Neural cell (in vitro differentiated cells): ENCODE results near the gene SCP2. TPM values are rescaled to one million over a fixed set of nuclear protein-coding genes. Genes with fewer than 3 reads are reported as not detected.
"Not testable (repeated sequence)": the region's sequence is repeated elsewhere in the genome, so short reads cannot be mapped to it uniquely, and the experiment has no call there.

Experiments
- H2AFZ ChIP-seq: fragments of 200-600, 300-800 bp; sonication (generic), shearing (Covaris generic); 2 replicates; pipeline ENCODE4 v1.6.0; 2014; ENCODE audit warnings: low read depth, mild to moderate bottlenecking, antibody characterized with exemption, low read length, moderate library complexity
- H3F3A ChIP-seq: fragments of 200-600 bp; shearing (Covaris generic); 2 replicates; pipeline ENCODE4 v1.6.1; 2016; ENCODE audit warnings: mild to moderate bottlenecking, moderate library complexity, mixed read lengths, antibody characterized with exemption, low read length; ENCODE audit not compliant: insufficient read depth, poor library complexity, severe bottlenecking
- H3K27ac ChIP-seq: fragments of 200-600, 300-800 bp; sonication (generic), shearing (Covaris generic); 2 replicates; pipeline ENCODE4 v1.5.1; 2014; ENCODE audit warnings: mild to moderate bottlenecking, low read length, moderate library complexity
- H3K27me3 ChIP-seq: fragments of 300-800, 200-600 bp; sonication (generic), shearing (Covaris generic); 2 replicates; pipeline ENCODE4 v1.6.0; 2014; ENCODE audit warnings: mild to moderate bottlenecking, low read depth, low read length, moderate library complexity; ENCODE audit not compliant: insufficient read depth
- H3K36me3 ChIP-seq: fragments of 300-800, 200-600 bp; sonication (generic), shearing (Covaris generic); 2 replicates; pipeline ENCODE4 v1.5.1; 2014; ENCODE audit warnings: mild to moderate bottlenecking, antibody characterized with exemption, low read length, moderate library complexity; ENCODE audit not compliant: insufficient read depth
- H3K4me2 ChIP-seq: fragments of 300-800, 200-600 bp; sonication (generic), shearing (Covaris generic); 2 replicates; pipeline ENCODE4 v1.6.0; 2014; ENCODE audit warnings: mild to moderate bottlenecking, low read length
- H3K4me3 ChIP-seq: fragments of 300-800, 200-600 bp; sonication (generic), shearing (Covaris generic); 2 replicates; pipeline ENCODE4 v1.5.1; 2014; ENCODE audit warnings: mild to moderate bottlenecking, low read length, moderate library complexity
- H3K79me2 ChIP-seq: fragments of 200-600 bp; shearing (Covaris generic); replicated peaks from 2 replicates; pipeline ENCODE4 v1.6.0; 2014; ENCODE audit warnings: mild to moderate bottlenecking, low read length, moderate library complexity; ENCODE audit not compliant: insufficient read depth
- H3K9ac ChIP-seq: fragments of 300-800, 200-600 bp; sonication (generic), shearing (Covaris generic); 2 replicates; pipeline ENCODE4 v1.6.1; 2016; ENCODE audit warnings: mild to moderate bottlenecking, low read length, mixed read lengths
- H3K9me2 ChIP-seq: fragments of 200-600 bp; shearing (Covaris generic); 2 replicates; pipeline ENCODE4 v1.6.1; 2016; ENCODE audit warnings: mild to moderate bottlenecking, low read length, mixed read lengths; ENCODE audit not compliant: insufficient read depth
- H3K9me3 ChIP-seq: fragments of 200-600, 300-800 bp; sonication (generic), shearing (Covaris generic); 2 replicates; pipeline ENCODE4 v1.6.1; 2016; ENCODE audit warnings: mild to moderate bottlenecking, mixed run types, low read length, moderate library complexity, mixed read lengths
- H4K20me1 ChIP-seq: fragments of 200-600 bp; shearing (Covaris generic); 2 replicates; pipeline ENCODE4 v1.6.1; 2016; ENCODE audit warnings: mild to moderate bottlenecking, mixed run types; ENCODE audit not compliant: insufficient read depth
- CTCF ChIP-seq: fragments of 450-650 bp; IDR thresholded peaks from 2 replicates; pipeline ENCODE4 v1.5.1; 2014; ENCODE audit warnings: antibody characterized with exemption, mild to moderate bottlenecking, moderate library complexity; ENCODE audit not compliant: poor library complexity, severe bottlenecking
- EP300 ChIP-seq: fragments of 450-650 bp; conservative IDR thresholded peaks from 2 replicates; pipeline ENCODE4 v1.6.1; 2014; ENCODE audit warnings: antibody characterized with exemption, mild to moderate bottlenecking, moderate library complexity; ENCODE audit not compliant: poor library complexity, severe bottlenecking
- EZH2 ChIP-seq: fragments of 200-600, 300-800 bp; shearing (Covaris generic), sonication (generic); IDR thresholded peaks from 2 replicates; pipeline ENCODE4 v1.6.1; 2014; ENCODE audit warnings: antibody characterized with exemption, low read length, borderline replicate concordance, mild to moderate bottlenecking; ENCODE audit not compliant: insufficient read depth, poor library complexity, severe bottlenecking
- MXI1 ChIP-seq: fragments of 450-650 bp; conservative IDR thresholded peaks from 2 replicates; pipeline ENCODE4 v1.6.1; 2014; ENCODE audit warnings: antibody characterized with exemption, mild to moderate bottlenecking; ENCODE audit not compliant: poor library complexity, severe bottlenecking
- POLR2AphosphoS5 ChIP-seq: IDR thresholded peaks from 2 replicates; pipeline ENCODE4 v1.6.1; 2012
- RAD21 ChIP-seq: fragments of 450-650 bp; conservative IDR thresholded peaks from 2 replicates; pipeline ENCODE4 v1.6.1; 2014; ENCODE audit warnings: antibody characterized with exemption, mild to moderate bottlenecking, moderate library complexity
- REST ChIP-seq: IDR thresholded peaks from 2 replicates; pipeline ENCODE4 v1.6.1; 2012; ENCODE audit warnings: borderline replicate concordance
- SMC3 ChIP-seq: fragments of 450-650 bp; conservative IDR thresholded peaks from 2 replicates; pipeline ENCODE4 v1.6.1; 2014; ENCODE audit warnings: antibody characterized with exemption, mild to moderate bottlenecking, moderate library complexity; ENCODE audit not compliant: poor library complexity
- TAF1 ChIP-seq: IDR thresholded peaks from 2 replicates; pipeline ENCODE4 v1.6.1; 2012; ENCODE audit warnings: low read depth
- polyA plus RNA-seq: library from polyadenylated mRNA; depleted of rRNA; stranded (reverse); fragments of >200 nt; gene quantifications from 2 replicates; pipeline ENCODE4 v1.2.3, GENCODE V29; 2014

The SCP2 gene
- polyA plus RNA-seq, 1 donor from 2014 or later, result 182 TPM

- no peak overlapping the region for H2AFZ ChIP-seq
- H3K9ac ChIP-seq, result no peak overlapping the region
- no peak overlapping the region for H3K27ac ChIP-seq
- no peaks in the 10 kb centered on the region for H3K27me3 ChIP-seq
- no peaks in the 10 kb centered on the region for H3K9me2 ChIP-seq
- H3K79me2 ChIP-seq, result no peaks in the 10 kb centered on the region
- no peaks in the 10 kb centered on the region for H3F3A ChIP-seq
- H3K36me3 ChIP-seq, result no peaks in the 10 kb centered on the region
- no peaks in the 10 kb centered on the region for H4K20me1 ChIP-seq
- H3K9me3 ChIP-seq, result no peaks in the 10 kb centered on the region
- H3K4me2 ChIP-seq, result no peak overlapping the region
- TF ChIP-seq POLR2AphosphoS5, result no peak
- TF ChIP-seq TAF1, result no peak
- TF ChIP-seq EP300, result no peak
- TF ChIP-seq REST, result no peak
- TF ChIP-seq RAD21, result no peak
- TF ChIP-seq EZH2, result no peak
- TF ChIP-seq SMC3, result no peak
- TF ChIP-seq MXI1, result no peak
- no peak for TF ChIP-seq CTCF
- H3K4me3 ChIP-seq, result no peak overlapping the region
These were observed 20.4 kb downstream of the SCP2 start for GRCh38 chr1:52947490-52947889.

- H3K9me3 ChIP-seq, H3K9me2 ChIP-seq, H3F3A ChIP-seq, H4K20me1 ChIP-seq, H3K4me3 ChIP-seq, H2AFZ ChIP-seq, H3K27me3 ChIP-seq, H3K27ac ChIP-seq, H3K36me3 ChIP-seq, H3K4me2 ChIP-seq, H3K9ac ChIP-seq, H3K79me2 ChIP-seq: not testable (repeated sequence)
These were observed 22.5 kb downstream of the SCP2 start for GRCh38 chr1:52949602-52950001.

GRCh38 chr1:52952112-52952511, 25.0 kb downstream of the SCP2 start:
- TF ChIP-seq SMC3, result no peak
- no peak for TF ChIP-seq TAF1
- TF ChIP-seq MXI1, result no peak
- no peak for TF ChIP-seq RAD21
- no peak for TF ChIP-seq POLR2AphosphoS5
- TF ChIP-seq EZH2, result no peak
- TF ChIP-seq EP300, result no peak
- no peak for TF ChIP-seq REST
- Histone ChIP-seq H3K79me2 (no peaks in the 10 kb centered on the region), H3K36me3 (no peaks in the 10 kb centered on the region), H3K4me3 (no peak overlapping the region), H3K9ac (no peak overlapping the region), H3K27me3 (no peaks in the 10 kb centered on the region), H3K9me3 (no peaks in the 10 kb centered on the region), H2AFZ (no peak overlapping the region), H3K27ac (no peak overlapping the region), H3K9me2 (no peaks in the 10 kb centered on the region), H3K4me2 (no peak overlapping the region), H3F3A (no peaks in the 10 kb centered on the region), H4K20me1 (no peaks in the 10 kb centered on the region)
